ENCODE data around the gene METTL16. TPM values are rescaled to one million over a fixed set of nuclear protein-coding genes. Genes with fewer than 3 reads are reported as not detected.

Gene METTL16
- total and polyA plus RNA-seq, 2 of the 4 experiments (the other 2 are of a cell fraction), result 11.8 to 15.4 TPM

DNA sequence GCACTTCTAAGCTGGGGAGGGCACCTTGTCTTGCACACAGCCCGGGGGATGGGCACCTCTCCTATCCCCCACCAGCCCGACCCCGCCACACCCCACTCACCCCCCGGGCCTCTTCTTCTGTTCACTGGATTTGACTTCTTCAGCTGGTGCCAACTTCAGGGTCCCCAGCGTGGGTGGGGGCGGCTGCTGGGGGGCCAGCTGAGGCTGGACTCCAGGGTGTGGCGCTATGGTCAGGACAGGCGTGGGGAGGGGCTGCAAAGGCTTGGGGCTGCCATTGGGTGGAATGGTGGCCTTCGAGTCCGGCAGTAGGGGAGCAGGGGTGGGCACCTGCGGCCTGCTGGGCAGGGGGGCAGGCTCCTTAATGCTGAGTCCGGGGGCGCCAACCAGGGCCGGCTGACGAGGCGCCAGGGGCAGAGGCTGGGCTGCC lies 116.9 kb downstream of the METTL16 start:
- ChIA-PET CTCF (no interaction called here), POLR2A (ENCODE audit: unreplicated experiment) (no interaction called here)
- Histone ChIP-seq H3K79me1 (ENCODE audit: low read depth in 1 of 2, low read length in 2 of 2) (peaks cover 25 to 74% of the 10 kb centered on the region in 2 experiments), H3K27ac (ENCODE audit: insufficient read depth, low read length) (no peak overlapping the region; the same call in 1 of the 2 replicates), H3K27me3 (ENCODE audit: control insufficient read depth, insufficient read depth, low read length) (no peaks in the 10 kb centered on the region), H3K14ac (replicated peaks; ENCODE audit: low read depth, low read length) (no peak overlapping the region), H4K8ac (ENCODE audit: low read depth in 2 of 2, low read length in 2 of 2) (no peak overlapping the region), H3K9me3 (ENCODE audit: control insufficient read depth, insufficient read depth, low read length) (no peaks in the 10 kb centered on the region), H3K36me3 (ENCODE audit: control insufficient read depth, insufficient read depth, low read length) (no peaks in the 10 kb centered on the region; the same call in 1 of the 2 replicates), H2BK5ac (ENCODE audit: low read depth, low read length, poor library complexity, severe bottlenecking) (no peak overlapping the region), H2BK15ac (ENCODE audit: low read depth, low read length) (no peak overlapping the region), H2AFZ (replicated peaks; ENCODE audit: low read length, poor library complexity) (no peak overlapping the region), H3K9me1 (ENCODE audit: insufficient read depth, low read length) (peaks cover 20% of the 10 kb centered on the region), H3K18ac (ENCODE audit: low read depth, low read length) (no peak overlapping the region), H2AK9ac (replicated peaks; ENCODE audit: low read depth, low read length, poor library complexity) (no peak overlapping the region), H3K4me3 (ENCODE audit: insufficient read depth, low read depth, low read length) (no peak overlapping the region), H4K20me1 (ENCODE audit: insufficient read depth, low read length) (peaks cover 39% of the 10 kb centered on the region), H4K5ac (ENCODE audit: low read depth, low read length) (no peak overlapping the region), H2BK20ac (ENCODE audit: low read depth, low read length) (no peak overlapping the region), H4K91ac (ENCODE audit: insufficient read depth, low read depth, low read length) (peak overlapping the region; percentile 5; the same call in 1 of the 2 replicates), H3K4me1 (ENCODE audit: control insufficient read depth, insufficient read depth, low read length) (peaks cover 42% of the 10 kb centered on the region), H3K4me2 (ENCODE audit: low read depth, low read length) (no peak overlapping the region), H3K56ac (ENCODE audit: extremely low read depth, insufficient read depth, low read length) (no peak overlapping the region), H3K9ac (ENCODE audit: low read depth, low read length) (no peak overlapping the region), H3K23ac (ENCODE audit: low read depth, low read length) (no peak overlapping the region), H2AK5ac (ENCODE audit: low read depth, low read length) (peak overlapping the region; percentile 98; the same call in 1 of the 2 replicates), H3K4ac (ENCODE audit: low read depth, low read length) (no peak overlapping the region), H2BK120ac (ENCODE audit: low read depth, low read length) (no peak overlapping the region)
- intact Hi-C loops (cut with micrococcal nuclease) (no loop called here), dilution Hi-C loops (cut with HindIII; ENCODE audit: low sequenced_read_pairs, unreplicated experiment) (no loop called here), in situ Hi-C loops (cut with MboI; ENCODE audit: low sequenced_read_pairs) (no loop called here)
- no TSS peak for BruUV-seq (replicated peaks)
- TF ChIP-seq, protein P1, sequence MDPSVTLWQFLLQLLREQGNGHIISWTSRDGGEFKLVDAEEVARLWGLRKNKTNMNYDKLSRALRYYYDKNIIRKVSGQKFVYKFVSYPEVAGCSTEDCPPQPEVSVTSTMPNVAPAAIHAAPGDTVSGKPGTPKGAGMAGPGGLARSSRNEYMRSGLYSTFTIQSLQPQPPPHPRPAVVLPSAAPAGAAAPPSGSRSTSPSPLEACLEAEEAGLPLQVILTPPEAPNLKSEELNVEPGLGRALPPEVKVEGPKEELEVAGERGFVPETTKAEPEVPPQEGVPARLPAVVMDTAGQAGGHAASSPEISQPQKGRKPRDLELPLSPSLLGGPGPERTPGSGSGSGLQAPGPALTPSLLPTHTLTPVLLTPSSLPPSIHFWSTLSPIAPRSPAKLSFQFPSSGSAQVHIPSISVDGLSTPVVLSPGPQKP (IDR thresholded peaks at IDR 0.05; ENCODE audit: borderline replicate concordance, low read depth, low read length), result no peak
- TF ChIP-seq RAD21 (IDR thresholded peaks at IDR 0.05; ENCODE audit: low read length), result no peak
- TF ChIP-seq MXI1 (IDR thresholded peaks at IDR 0.05; ENCODE audit: borderline replicate concordance, low read depth, low read length), result no peak
- TF ChIP-seq BHLHE40 (IDR thresholded peaks at IDR 0.05; ENCODE audit: low read depth, low read length), result no peak
- TF ChIP-seq, protein P2, sequence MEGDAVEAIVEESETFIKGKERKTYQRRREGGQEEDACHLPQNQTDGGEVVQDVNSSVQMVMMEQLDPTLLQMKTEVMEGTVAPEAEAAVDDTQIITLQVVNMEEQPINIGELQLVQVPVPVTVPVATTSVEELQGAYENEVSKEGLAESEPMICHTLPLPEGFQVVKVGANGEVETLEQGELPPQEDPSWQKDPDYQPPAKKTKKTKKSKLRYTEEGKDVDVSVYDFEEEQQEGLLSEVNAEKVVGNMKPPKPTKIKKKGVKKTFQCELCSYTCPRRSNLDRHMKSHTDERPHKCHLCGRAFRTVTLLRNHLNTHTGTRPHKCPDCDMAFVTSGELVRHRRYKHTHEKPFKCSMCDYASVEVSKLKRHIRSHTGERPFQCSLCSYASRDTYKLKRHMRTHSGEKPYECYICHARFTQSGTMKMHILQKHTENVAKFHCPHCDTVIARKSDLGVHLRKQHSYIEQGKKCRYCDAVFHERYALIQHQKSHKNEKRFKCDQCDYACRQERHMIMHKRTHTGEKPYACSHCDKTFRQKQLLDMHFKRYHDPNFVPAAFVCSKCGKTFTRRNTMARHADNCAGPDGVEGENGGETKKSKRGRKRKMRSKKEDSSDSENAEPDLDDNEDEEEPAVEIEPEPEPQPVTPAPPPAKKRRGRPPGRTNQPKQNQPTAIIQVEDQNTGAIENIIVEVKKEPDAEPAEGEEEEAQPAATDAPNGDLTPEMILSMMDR (conservative IDR thresholded peaks at IDR 0.05; ENCODE audit: low read depth, low read length), result no peak
- no peak for TF ChIP-seq CEBPB (IDR thresholded peaks at IDR 0.05; ENCODE audit: low read depth, low read length)
- no peak for TF ChIP-seq MAFK (IDR thresholded peaks at IDR 0.05; ENCODE audit: low read depth, low read length)
- TF ChIP-seq NFE2L2 (IDR thresholded peaks at IDR 0.05; ENCODE audit: low read depth, low read length), result no peak
- TF ChIP-seq RCOR1 (IDR thresholded peaks at IDR 0.05; ENCODE audit: insufficient replicate concordance, low read length), result no peak
- no peak for TF ChIP-seq FOS (IDR thresholded peaks at IDR 0.05; ENCODE audit: low read depth, low read length)
- TF ChIP-seq, protein P3, sequence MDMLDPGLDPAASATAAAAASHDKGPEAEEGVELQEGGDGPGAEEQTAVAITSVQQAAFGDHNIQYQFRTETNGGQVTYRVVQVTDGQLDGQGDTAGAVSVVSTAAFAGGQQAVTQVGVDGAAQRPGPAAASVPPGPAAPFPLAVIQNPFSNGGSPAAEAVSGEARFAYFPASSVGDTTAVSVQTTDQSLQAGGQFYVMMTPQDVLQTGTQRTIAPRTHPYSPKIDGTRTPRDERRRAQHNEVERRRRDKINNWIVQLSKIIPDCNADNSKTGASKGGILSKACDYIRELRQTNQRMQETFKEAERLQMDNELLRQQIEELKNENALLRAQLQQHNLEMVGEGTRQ (IDR thresholded peaks at IDR 0.05; ENCODE audit: low read depth, low read length), result no peak
- TF ChIP-seq MAZ (IDR thresholded peaks at IDR 0.05; ENCODE audit: borderline replicate concordance, low read depth, low read length), result no peak
- no peak; the same call in 1 of the 2 replicates for TF ChIP-seq POLR2A (IDR thresholded peaks at IDR 0.05; ENCODE audit: low read depth, low read length)
- TF ChIP-seq RFX5 (IDR thresholded peaks at IDR 0.05; ENCODE audit: low read depth, low read length), result no peak
- no peak for TF ChIP-seq CHD1 (IDR thresholded peaks at IDR 0.05; ENCODE audit: low read depth, low read length)
- TF ChIP-seq SMC3 (IDR thresholded peaks at IDR 0.05; ENCODE audit: low read depth, low read length), result no peak
- WGBS, 2 experiments (ENCODE audit: extremely low coverage in 2 of 2, insufficient read length in 1 of 2), result 100% methylated on average over 1 of the region's 16 CpGs; no CpG with 5 or more reads in 1 of the 2 experiments
- no peak for ATAC-seq (ENCODE audit: low read depth)
- DNase-seq, result no peak
